Measurements from ENCODE around the gene DLG4.
"Not testable (repeated sequence)": the region's sequence is repeated elsewhere in the genome, so short reads cannot be mapped to it uniquely, and the experiment has no call there.

The DLG4 gene

GRCh38 chr17:7166873-7167272, 52.8 kb downstream of the DLG4 start:
- no peak for ATAC-seq
- TF ChIP-seq BACH2 (CRISPR knock-in tag; IDR thresholded peaks at IDR 0.05; ENCODE audit: borderline replicate concordance) = no peak

- not testable (repeated sequence) for ATAC-seq
Measured at GRCh38 chr17:7159571-7159970, 60.1 kb downstream of the DLG4 start.

GRCh38 chr17:7158424-7158823, 61.2 kb downstream of the DLG4 start:
- not testable (repeated sequence) for ATAC-seq

- no peak for TF ChIP-seq CSRNP3 (CRISPR knock-in tag; IDR thresholded peaks at IDR 0.05)
- TF ChIP-seq PATZ1 (CRISPR knock-in tag; IDR thresholded peaks at IDR 0.05; ENCODE audit: borderline replicate concordance) = no peak
- TF ChIP-seq POU6F1 (CRISPR knock-in tag; IDR thresholded peaks at IDR 0.05; ENCODE audit: borderline replicate concordance, low read depth) = no peak
- no peak for TF ChIP-seq OSR1 (CRISPR knock-in tag; IDR thresholded peaks at IDR 0.05)
- TF ChIP-seq ZNF70 (CRISPR knock-in tag; IDR thresholded peaks at IDR 0.05) = no peak
- TF ChIP-seq ZNF8 (CRISPR knock-in tag; IDR thresholded peaks at IDR 0.05) = no peak
- TF ChIP-seq PPARA (CRISPR knock-in tag; IDR thresholded peaks at IDR 0.05; ENCODE audit: borderline replicate concordance) = no peak
- no peak for TF ChIP-seq ISL1 (CRISPR knock-in tag; IDR thresholded peaks at IDR 0.05)
- TF ChIP-seq GLIS3 (CRISPR knock-in tag; IDR thresholded peaks at IDR 0.05) = no peak
- no peak for TF ChIP-seq ARNTL (CRISPR knock-in tag; IDR thresholded peaks at IDR 0.05; ENCODE audit: borderline replicate concordance, low read depth)
- TF ChIP-seq ESRRG (CRISPR knock-in tag; IDR thresholded peaks at IDR 0.05) = no peak
- no peak for TF ChIP-seq RARB (CRISPR knock-in tag; IDR thresholded peaks at IDR 0.05)
- no peak for TF ChIP-seq ZFP30 (CRISPR knock-in tag; IDR thresholded peaks at IDR 0.05)
- no peak for TF ChIP-seq TSHZ2 (CRISPR knock-in tag; IDR thresholded peaks at IDR 0.05)
- ATAC-seq = no peak
Measured at GRCh38 chr17:7156342-7156940, 63.2 kb downstream of the DLG4 start.

GRCh38 chr17:7147772-7148171, 71.9 kb downstream of the DLG4 start:
- peak; percentile 40; the same call in 1 of the 3 replicates for ATAC-seq
- TF ChIP-seq RARB (CRISPR knock-in tag; IDR thresholded peaks at IDR 0.05) (no peak), ZNF565 (CRISPR knock-in tag; conservative IDR thresholded peaks at IDR 0.05; ENCODE audit: low read depth) (no peak), ZC3H10 (CRISPR knock-in tag; IDR thresholded peaks at IDR 0.05) (no peak), ZNF70 (CRISPR knock-in tag; IDR thresholded peaks at IDR 0.05) (no peak), ISL1 (CRISPR knock-in tag; IDR thresholded peaks at IDR 0.05) (no peak), BACH2 (CRISPR knock-in tag; IDR thresholded peaks at IDR 0.05; ENCODE audit: borderline replicate concordance) (no peak), SNAI2 (CRISPR knock-in tag; IDR thresholded peaks at IDR 0.05) (no peak), GLIS3 (CRISPR knock-in tag; IDR thresholded peaks at IDR 0.05) (no peak), ARNTL (CRISPR knock-in tag; IDR thresholded peaks at IDR 0.05; ENCODE audit: borderline replicate concordance, low read depth) (no peak), ESRRG (CRISPR knock-in tag; IDR thresholded peaks at IDR 0.05) (no peak), TSHZ2 (CRISPR knock-in tag; IDR thresholded peaks at IDR 0.05) (no peak), CSDC2 (CRISPR knock-in tag; IDR thresholded peaks at IDR 0.05) (no peak), PATZ1 (CRISPR knock-in tag; IDR thresholded peaks at IDR 0.05; ENCODE audit: borderline replicate concordance) (no peak), POU6F1 (CRISPR knock-in tag; IDR thresholded peaks at IDR 0.05; ENCODE audit: borderline replicate concordance, low read depth) (no peak)
